Activated T-cell treated with anti-CD3 and anti-CD28 coated beads, Interleukin-2, amount 50 U/mL, for 24 hours (primary cell): ENCODE results near the gene OSBPL5.
"Not testable (repeated sequence)": the region's sequence is repeated elsewhere in the genome, so short reads cannot be mapped to it uniquely, and the experiment has no call there.

Experiments used
- DNase-seq: peaks from one replicate; pipeline ENCODE4 v3.0.0-alpha.2; 2020
- H3K27ac Mint-ChIP-seq: 2 replicates; pipeline ENCODE4 v1.8.0; 2020; ENCODE audit warnings: mild to moderate bottlenecking, mixed read lengths
- H3K27me3 Mint-ChIP-seq: 2 replicates; pipeline ENCODE4 v1.8.0; 2020; ENCODE audit warnings: mixed read lengths
- H3K36me3 Mint-ChIP-seq: 2 replicates; pipeline ENCODE4 v1.8.0; 2020; ENCODE audit warnings: low read depth, mixed read lengths
- H3K4me1 Mint-ChIP-seq: 2 replicates; pipeline ENCODE4 v1.8.0; 2020; ENCODE audit warnings: low read depth, mixed read lengths
- H3K4me3 Mint-ChIP-seq: 2 replicates; pipeline ENCODE4 v1.8.0; 2020; ENCODE audit warnings: mild to moderate bottlenecking, moderate library complexity, mixed read lengths
- H3K9me3 Mint-ChIP-seq: 2 replicates; pipeline ENCODE4 v1.8.0; 2020; ENCODE audit warnings: mixed read lengths

The OSBPL5 gene

DNA sequence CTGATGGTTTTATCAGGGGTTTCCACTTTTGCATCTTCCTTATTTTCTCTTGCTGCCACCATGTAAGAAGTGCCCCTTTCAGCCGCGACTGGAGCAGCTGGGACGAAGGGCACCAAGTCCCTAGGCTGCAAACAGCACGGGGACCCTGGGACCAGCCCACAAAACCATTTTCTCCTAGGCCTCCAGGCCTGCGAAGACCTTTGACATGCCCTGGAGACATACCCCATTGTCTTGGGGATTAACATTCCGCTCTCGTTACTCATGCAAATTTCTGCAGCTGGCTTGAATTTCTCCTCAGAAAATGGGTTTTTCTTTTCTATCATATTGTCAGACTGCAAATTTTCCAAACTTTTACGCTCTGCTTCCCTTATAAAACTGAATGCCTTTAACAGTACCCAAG, 101.2 kb downstream of the OSBPL5 start:
- H3K27me3 Mint-ChIP-seq, result peaks cover 26% of the 10 kb centered on the region
- H3K9me3 Mint-ChIP-seq, DNase-seq, H3K4me3 Mint-ChIP-seq, H3K27ac Mint-ChIP-seq, H3K4me1 Mint-ChIP-seq, H3K36me3 Mint-ChIP-seq: not testable (repeated sequence)

DNA sequence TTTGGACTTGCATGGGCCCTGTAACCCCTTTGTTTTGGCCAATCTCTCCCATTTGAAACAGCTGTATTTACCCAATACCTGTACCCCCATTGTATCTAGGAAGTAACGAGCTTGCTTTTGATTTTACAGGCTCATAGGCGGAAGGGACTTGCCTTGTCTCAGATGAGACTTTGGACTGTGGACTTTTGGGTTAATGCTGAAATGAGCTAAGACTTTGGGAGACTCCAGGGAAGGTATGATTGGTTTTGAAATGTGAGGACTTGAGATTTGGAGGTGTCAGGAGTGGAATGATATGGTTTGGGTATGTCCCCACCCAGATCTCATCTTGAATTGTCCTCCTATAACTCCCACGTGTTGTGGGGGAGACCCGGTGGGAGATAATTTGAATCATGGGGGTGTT, 101.7 kb downstream of the OSBPL5 start:
- not testable (repeated sequence) for DNase-seq, H3K9me3 Mint-ChIP-seq, H3K36me3 Mint-ChIP-seq, H3K4me1 Mint-ChIP-seq, H3K27ac Mint-ChIP-seq, H3K4me3 Mint-ChIP-seq
- H3K27me3 Mint-ChIP-seq, result peaks cover 25% of the 10 kb centered on the region

- Mint-ChIP-seq H3K4me1 (peaks cover 17% of the 10 kb centered on the region), H3K36me3 (peaks cover 14% of the 10 kb centered on the region), H3K9me3 (no peaks in the 10 kb centered on the region), H3K27ac (no peak overlapping the region), H3K4me3 (no peak overlapping the region), H3K27me3 (peaks cover 12% of the 10 kb centered on the region)
- DNase-seq, result no peak
Measured at GRCh38 chr11:3060436-3061025, 104.6 kb downstream of the OSBPL5 start.

- Mint-ChIP-seq H3K4me1 (peaks cover 30% of the 10 kb centered on the region), H3K27ac (no peak overlapping the region), H3K9me3 (no peaks in the 10 kb centered on the region), H3K27me3 (peaks cover under 1% of the 10 kb centered on the region), H3K4me3 (peak overlapping the region; percentile 50), H3K36me3 (peaks cover 27% of the 10 kb centered on the region)
- no peak for DNase-seq
Measured at GRCh38 chr11:3058753-3059664, 106.1 kb downstream of the OSBPL5 start.

DNA sequence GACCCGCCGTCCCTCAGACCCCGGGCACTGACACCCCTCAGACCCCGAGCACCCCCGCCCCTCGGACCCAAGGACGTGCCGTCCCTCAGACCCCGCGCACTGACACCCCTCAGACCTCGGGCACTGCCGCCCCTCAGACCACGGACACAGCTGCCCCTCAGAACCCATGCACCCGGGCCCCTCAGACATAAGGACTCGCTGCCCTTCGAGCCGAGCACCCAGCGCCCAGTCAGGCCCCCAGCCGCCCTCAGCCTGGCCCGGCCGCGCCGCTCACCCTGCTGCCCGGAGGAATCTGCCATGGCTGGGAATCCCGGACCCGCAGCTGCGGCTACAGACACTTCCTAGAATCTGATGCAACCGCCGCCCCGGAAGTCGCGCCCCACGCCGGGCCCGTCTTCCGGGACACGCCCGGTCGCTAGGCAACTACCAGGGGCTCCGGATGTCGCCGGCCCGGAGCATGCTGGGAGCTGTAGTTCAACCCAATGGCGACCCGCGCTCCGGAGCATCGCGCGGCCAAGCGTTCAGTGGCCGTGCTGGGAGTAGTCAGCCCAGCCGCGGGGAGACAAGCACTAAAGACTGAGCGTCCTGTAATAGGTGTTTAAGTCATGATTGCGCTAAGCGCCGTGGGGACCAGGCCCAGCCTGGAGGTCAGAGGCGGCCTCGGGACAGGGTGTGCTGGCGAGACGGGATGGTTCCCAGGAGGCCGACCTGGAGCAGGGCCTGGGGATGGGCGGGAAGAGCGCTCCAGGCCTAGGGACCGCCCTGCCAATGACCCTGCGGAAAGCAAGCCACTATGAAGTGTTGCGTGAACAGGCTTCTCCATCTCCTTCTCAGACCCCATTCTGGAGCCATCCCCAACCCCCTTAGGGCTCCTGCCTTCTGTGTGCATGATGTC, 107.8 kb downstream of the OSBPL5 start, which contains the start of gene CARS1:
CARS1 (minus strand) TSS at position 355 of the 895 bp plus-strand sequence; CDS start at position 299, 56 bp downstream.
- peak within 1 kb of the TSS; percentile 96 for H3K27ac Mint-ChIP-seq
- H3K4me1 Mint-ChIP-seq, result peaks cover 44% of the 10 kb centered on the region
- DNase-seq, result peak; percentile 95
- H3K4me3 Mint-ChIP-seq, result peak within 1 kb of the TSS; percentile 91
- no peaks in the 10 kb centered on the region for H3K9me3 Mint-ChIP-seq
- H3K36me3 Mint-ChIP-seq, result peaks cover 39% of the 10 kb centered on the region
- H3K27me3 Mint-ChIP-seq, result no peaks in the 10 kb centered on the region

GRCh38 chr11:3056296-3057068, 108.6 kb downstream of the OSBPL5 start:
- peaks cover 48% of the 10 kb centered on the region for H3K4me1 Mint-ChIP-seq
- peak overlapping the region; percentile 91 for H3K4me3 Mint-ChIP-seq
- no peaks in the 10 kb centered on the region for H3K9me3 Mint-ChIP-seq
- peak overlapping the region; percentile 96 for H3K27ac Mint-ChIP-seq
- DNase-seq, result peak; percentile 56
- H3K27me3 Mint-ChIP-seq, result no peaks in the 10 kb centered on the region
- H3K36me3 Mint-ChIP-seq, result peaks cover 46% of the 10 kb centered on the region

DNA sequence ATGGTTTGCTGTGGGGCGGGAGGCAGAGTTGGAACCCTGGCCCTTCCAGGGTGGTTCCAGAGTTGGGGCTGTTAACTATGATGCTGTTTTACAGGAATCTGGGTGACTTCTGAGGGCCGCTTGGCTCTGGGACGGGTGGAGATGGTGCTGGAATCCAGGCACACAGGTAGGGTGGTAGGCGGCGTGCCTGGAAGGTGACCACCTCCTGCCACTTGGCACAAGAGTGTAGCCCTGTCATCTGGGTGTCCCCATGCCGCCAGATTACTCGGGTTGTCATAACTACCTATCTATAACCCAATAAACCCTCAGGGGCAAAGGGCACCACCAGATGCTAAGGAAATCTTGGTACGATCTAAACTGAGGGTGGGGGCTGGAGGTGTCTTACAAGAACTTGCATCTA, 109.2 kb downstream of the OSBPL5 start:
- Mint-ChIP-seq H3K4me3 (peak overlapping the region; percentile 91), H3K27ac (peak overlapping the region; percentile 96), H3K9me3 (no peaks in the 10 kb centered on the region), H3K36me3 (peaks cover 51% of the 10 kb centered on the region), H3K4me1 (peaks cover 54% of the 10 kb centered on the region), H3K27me3 (no peaks in the 10 kb centered on the region)
- no peak for DNase-seq

DNA sequence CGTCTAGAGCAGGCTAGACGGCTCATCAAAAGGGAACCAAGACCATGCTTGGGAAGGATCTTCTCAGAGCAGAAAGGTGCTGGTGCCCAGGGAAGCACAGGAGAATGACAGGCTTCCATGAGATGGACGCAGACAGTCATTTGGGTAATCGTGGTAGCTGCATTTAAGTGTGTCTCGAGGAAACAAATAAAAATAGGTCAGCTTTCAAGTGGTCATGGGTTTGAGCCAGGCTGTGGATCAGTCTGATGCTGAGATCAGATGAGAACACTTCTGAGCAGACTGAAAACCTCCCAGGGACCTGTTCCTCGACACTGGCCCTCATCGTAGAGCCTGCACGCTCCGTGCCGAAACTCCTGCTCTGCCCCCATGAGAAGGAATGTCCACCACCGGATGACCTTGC, 112.5 kb downstream of the OSBPL5 start:
- peaks cover 69% of the 10 kb centered on the region for H3K36me3 Mint-ChIP-seq
- DNase-seq, result no peak
- H3K4me1 Mint-ChIP-seq, result peaks cover 69% of the 10 kb centered on the region
- peak overlapping the region; percentile 55 for H3K27ac Mint-ChIP-seq
- H3K4me3 Mint-ChIP-seq, result no peak overlapping the region
- H3K9me3 Mint-ChIP-seq, result no peaks in the 10 kb centered on the region
- H3K27me3 Mint-ChIP-seq, result no peaks in the 10 kb centered on the region

- H3K9me3 Mint-ChIP-seq, result no peaks in the 10 kb centered on the region
- no peak for DNase-seq
- peaks cover 72% of the 10 kb centered on the region for H3K36me3 Mint-ChIP-seq
- H3K27ac Mint-ChIP-seq, result no peak overlapping the region
- peaks cover 67% of the 10 kb centered on the region for H3K4me1 Mint-ChIP-seq
- no peak overlapping the region for H3K4me3 Mint-ChIP-seq
- no peaks in the 10 kb centered on the region for H3K27me3 Mint-ChIP-seq
Measured at GRCh38 chr11:3052109-3052479, 113.0 kb downstream of the OSBPL5 start.

GRCh38 chr11:3051196-3052108, 113.7 kb downstream of the OSBPL5 start:
- H3K36me3 Mint-ChIP-seq, result peaks cover 73% of the 10 kb centered on the region
- H3K4me3 Mint-ChIP-seq, result no peak overlapping the region
- peak overlapping the region; percentile 95 for H3K27ac Mint-ChIP-seq
- peaks cover 68% of the 10 kb centered on the region for H3K4me1 Mint-ChIP-seq
- H3K9me3 Mint-ChIP-seq, result no peaks in the 10 kb centered on the region
- DNase-seq, result no peak
- no peaks in the 10 kb centered on the region for H3K27me3 Mint-ChIP-seq

GRCh38 chr11:3050386-3051195, 114.5 kb downstream of the OSBPL5 start:
- H3K4me1 Mint-ChIP-seq, result peaks cover 59% of the 10 kb centered on the region
- H3K9me3 Mint-ChIP-seq, result no peaks in the 10 kb centered on the region
- H3K27ac Mint-ChIP-seq, result peak overlapping the region; percentile 95
- no peak overlapping the region for H3K4me3 Mint-ChIP-seq
- H3K27me3 Mint-ChIP-seq, result no peaks in the 10 kb centered on the region
- peaks cover 72% of the 10 kb centered on the region for H3K36me3 Mint-ChIP-seq
- DNase-seq, result no peak

GRCh38 chr11:3049430-3050243, 115.5 kb downstream of the OSBPL5 start:
- Mint-ChIP-seq H3K9me3 (no peaks in the 10 kb centered on the region), H3K4me1 (peaks cover 53% of the 10 kb centered on the region), H3K4me3 (peak overlapping the region; percentile 53), H3K36me3 (peaks cover 74% of the 10 kb centered on the region), H3K27me3 (no peaks in the 10 kb centered on the region), H3K27ac (peak overlapping the region; percentile 95)
- peak; percentile 74 for DNase-seq
